ENCODE measurements around the gene CHRNB4.
"Not testable (repeated sequence)": the region's sequence is repeated elsewhere in the genome, so short reads cannot be mapped to it uniquely, and the experiment has no call there.

CHRNB4 gene

GRCh38 chr15:78641102-78641748, at the start of gene CHRNB4:
TSS of gene CHRNB4 (minus strand) at chr15:78641210. CDS start at chr15:78641133, 77 bp downstream.
- DNase-seq (ENCODE audit: low read depth): no peak

GRCh38 chr15:78689626-78690025, 48.6 kb upstream of the CHRNB4 start:
- no peak for DNase-seq (ENCODE audit: low read depth)

- DNase-seq (ENCODE audit: low read depth): no peak
Measured at GRCh38 chr15:78685925-78686324, 44.9 kb upstream of the CHRNB4 start.

GRCh38 chr15:78685159-78685921, 44.3 kb upstream of the CHRNB4 start:
- no peak for DNase-seq (ENCODE audit: low read depth)

- DNase-seq (ENCODE audit: low read depth): no peak
Measured at GRCh38 chr15:78684657-78685056, 43.6 kb upstream of the CHRNB4 start.

- DNase-seq (ENCODE audit: low read depth): not testable (repeated sequence)
Measured at GRCh38 chr15:78683599-78683998, 42.6 kb upstream of the CHRNB4 start.

- DNase-seq (ENCODE audit: low read depth): no peak
Measured at GRCh38 chr15:78682693-78683410, 41.8 kb upstream of the CHRNB4 start.

- DNase-seq (ENCODE audit: low read depth): no peak
Measured at GRCh38 chr15:78682004-78682651, 41.1 kb upstream of the CHRNB4 start.

GRCh38 chr15:78681281-78682003, 40.4 kb upstream of the CHRNB4 start:
- DNase-seq (ENCODE audit: low read depth): no peak

- no peak for DNase-seq (ENCODE audit: low read depth)
Measured at GRCh38 chr15:78680431-78681075, 39.5 kb upstream of the CHRNB4 start.

GRCh38 chr15:78679089-78679511, 38.1 kb upstream of the CHRNB4 start:
- DNase-seq (ENCODE audit: low read depth): no peak

- no peak for DNase-seq (ENCODE audit: low read depth)
Measured at GRCh38 chr15:78676424-78677110, 35.6 kb upstream of the CHRNB4 start.

- DNase-seq (ENCODE audit: low read depth): no peak
Measured at GRCh38 chr15:78675617-78676360, 34.8 kb upstream of the CHRNB4 start.

GRCh38 chr15:78675206-78675605, 34.2 kb upstream of the CHRNB4 start:
- no peak for DNase-seq (ENCODE audit: low read depth)

- DNase-seq (ENCODE audit: low read depth): no peak
Measured at GRCh38 chr15:78673917-78674444, 33.0 kb upstream of the CHRNB4 start.

- DNase-seq (ENCODE audit: low read depth): no peak
Measured at GRCh38 chr15:78673476-78673875, 32.5 kb upstream of the CHRNB4 start.

GRCh38 chr15:78672285-78673014, 31.4 kb upstream of the CHRNB4 start:
- DNase-seq (ENCODE audit: low read depth): no peak

- DNase-seq (ENCODE audit: low read depth): no peak
Measured at GRCh38 chr15:78671626-78672211, 30.7 kb upstream of the CHRNB4 start.

- DNase-seq (ENCODE audit: low read depth): no peak
Measured at GRCh38 chr15:78668987-78669386, 28.0 kb upstream of the CHRNB4 start.
